Activated T-cell treated with anti-CD3 and anti-CD28 coated beads for 24 hours (primary cell): ENCODE measurements around the gene TRAPPC1.
A peak's percentile ranks its signal among the peaks of the same experiment; 100 is the strongest.

Experiments used
- DNase-seq: peaks from one replicate; pipeline ENCODE4 v3.0.0-alpha.2; 2020; ENCODE audit warnings: low read depth

The TRAPPC1 gene

DNA sequence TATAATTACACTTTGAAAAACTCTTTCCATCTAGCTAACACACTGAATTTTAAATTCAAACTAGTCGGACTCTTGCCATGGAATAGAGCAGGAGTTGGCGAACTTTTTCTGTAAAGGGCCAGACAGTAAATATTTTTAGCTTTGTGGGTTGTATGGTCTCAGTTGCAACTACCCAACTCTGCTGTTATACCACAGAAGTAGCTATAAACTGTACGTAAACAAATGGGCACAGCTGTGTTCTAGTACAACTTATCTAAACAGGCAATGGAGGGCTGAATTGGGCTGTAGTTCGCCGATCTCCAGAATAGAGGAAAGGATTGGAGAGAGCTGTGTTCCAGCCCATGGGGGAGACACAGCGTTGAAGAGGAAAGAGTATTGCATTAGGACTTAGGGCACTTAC is 9.0 kb upstream of the TRAPPC1 start:
- DNase-seq = no peak

DNA sequence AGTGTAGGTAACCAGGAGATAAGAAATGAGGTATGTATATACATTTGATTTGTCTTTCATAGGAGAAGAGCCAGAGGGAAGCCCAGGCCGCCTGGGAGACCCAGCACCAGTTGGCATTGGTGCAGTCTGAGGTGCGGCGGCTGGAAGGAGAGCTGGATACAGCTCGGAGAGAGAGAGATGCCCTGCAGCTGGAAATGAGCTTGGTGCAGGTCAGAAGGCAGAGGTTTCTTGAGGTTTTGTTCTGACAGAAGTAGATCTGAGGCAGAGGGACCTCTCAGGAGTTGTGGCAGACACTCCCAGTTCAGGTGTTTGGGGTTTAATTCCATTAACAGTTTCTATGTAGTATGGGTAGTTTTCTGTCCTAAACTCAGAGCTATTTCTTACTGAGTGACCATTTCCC is 8.3 kb upstream of the TRAPPC1 start:
- DNase-seq = no peak

DNA sequence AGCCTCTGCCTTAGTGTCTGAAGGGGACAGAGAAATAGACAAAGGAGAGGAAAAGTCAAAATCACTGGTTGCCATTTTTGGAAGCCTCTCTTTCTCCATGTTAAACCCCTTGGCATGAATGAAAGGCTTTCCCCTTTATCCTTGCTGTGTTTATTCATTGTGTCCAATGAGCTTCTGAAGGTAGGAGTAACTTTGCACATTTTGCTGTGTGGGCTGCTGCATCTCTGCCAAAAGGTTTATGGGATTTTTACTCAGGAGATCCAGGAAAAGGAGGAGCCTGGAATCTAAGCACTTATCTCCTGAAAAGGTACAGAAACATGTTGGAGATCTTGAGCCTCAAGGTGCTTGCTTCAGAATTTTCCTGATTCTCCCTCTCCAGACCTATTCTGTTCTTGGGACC is 4.1 kb upstream of the TRAPPC1 start:
- no peak for DNase-seq

GRCh38 chr17:7932949-7933348 is 1.2 kb upstream of the TRAPPC1 start:
- DNase-seq = no peak

GRCh38 chr17:7932483-7932891 is 741 bp upstream of the TRAPPC1 start:
- DNase-seq = no peak

GRCh38 chr17:7930841-7931631 is 710 bp downstream of the TRAPPC1 start:
- no peak for DNase-seq

DNA sequence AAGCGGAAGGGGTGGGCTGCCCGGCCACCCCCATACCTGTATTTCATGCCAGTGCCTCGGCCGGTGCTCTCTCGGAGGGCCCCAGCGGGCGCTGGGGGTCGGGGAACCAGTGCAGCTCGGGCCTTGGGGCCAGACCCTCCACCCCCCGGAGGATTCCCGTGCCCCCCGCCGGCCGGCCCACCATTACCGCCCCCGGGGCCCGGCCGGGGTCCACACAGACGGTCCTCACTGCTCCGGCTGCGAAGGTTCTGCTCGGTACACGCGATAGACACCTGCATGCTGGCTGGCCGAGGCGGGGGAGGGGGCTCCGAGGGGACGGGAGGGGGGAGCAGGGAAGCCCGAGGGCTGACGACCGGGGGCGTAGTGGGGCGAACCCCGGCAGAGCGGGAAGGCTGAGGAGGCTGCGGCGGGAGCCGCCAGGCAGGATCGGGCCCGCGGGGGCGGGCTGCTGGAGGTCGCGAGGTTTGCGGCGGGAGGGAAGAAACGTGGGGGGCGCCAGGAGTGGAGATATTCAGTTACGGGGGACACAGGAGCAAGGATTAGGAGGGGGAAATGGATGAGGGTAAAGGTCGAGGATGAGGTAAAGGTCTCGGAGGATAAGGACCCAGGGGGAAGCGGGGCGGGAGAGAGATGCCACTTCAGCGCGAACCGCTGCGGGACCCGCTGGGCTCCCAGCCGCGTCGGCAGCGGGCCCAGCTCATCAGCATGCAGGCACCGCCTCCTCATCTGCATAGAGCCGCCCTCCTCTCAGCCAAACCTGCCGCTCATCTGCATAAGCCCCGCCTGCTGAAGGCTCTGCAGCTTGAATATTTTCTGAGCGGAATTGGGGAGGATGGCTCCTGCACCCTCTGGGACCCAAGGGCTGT is 2.4 kb downstream of the TRAPPC1 start, which contains the start of gene KCNAB3:
KCNAB3 (minus strand) TSS at position 699 of the 866 bp plus-strand sequence; CDS start at position 278, 421 bp downstream.
- DNase-seq = no peak

GRCh38 chr17:7927596-7927995 is 4.2 kb downstream of the TRAPPC1 start:
- no peak for DNase-seq

DNA sequence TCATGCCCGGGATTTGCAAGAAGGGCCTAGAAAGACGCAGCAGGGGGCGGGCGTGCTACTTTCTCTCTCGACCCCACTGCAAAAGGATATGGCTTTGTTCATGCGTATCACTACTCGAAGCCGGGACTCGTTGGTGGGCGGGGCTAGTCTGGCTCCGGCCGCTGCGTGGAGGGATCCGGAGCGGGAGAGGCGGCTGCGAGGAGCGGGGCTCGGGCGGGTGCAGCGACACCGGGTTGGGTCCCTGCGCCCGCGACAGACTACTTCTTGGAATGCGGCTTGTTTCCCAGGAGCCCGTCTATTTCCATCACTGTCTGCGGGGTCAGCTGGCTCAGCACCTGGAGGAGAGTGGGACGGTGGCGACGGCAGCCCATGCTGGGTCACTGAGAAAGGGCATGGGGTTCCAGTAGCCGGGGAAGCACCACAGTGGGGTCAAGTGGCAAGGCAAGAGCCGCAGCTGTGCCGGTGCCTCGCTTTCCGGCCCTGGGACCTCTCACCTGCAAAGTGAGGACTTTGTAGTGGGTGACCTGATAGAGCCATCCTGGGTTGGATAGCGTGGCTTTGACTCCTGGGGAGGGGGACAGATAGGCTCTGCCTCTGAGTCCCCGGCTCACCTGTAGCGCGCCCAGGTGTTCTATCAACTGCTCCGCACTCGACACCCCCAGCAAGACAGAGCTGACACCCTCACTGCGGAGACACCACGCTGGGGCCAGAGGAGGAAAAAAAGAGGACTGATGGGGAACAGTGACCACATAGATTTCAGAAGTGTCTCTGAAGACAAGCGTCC is 8.7 kb downstream of the TRAPPC1 start:
- DNase-seq = peak; percentile 75

- DNase-seq = no peak
Measured at GRCh38 chr17:7922269-7922844, 9.4 kb downstream of the TRAPPC1 start.

GRCh38 chr17:7916808-7917207 is 14.9 kb downstream of the TRAPPC1 start:
- no peak for DNase-seq

DNA sequence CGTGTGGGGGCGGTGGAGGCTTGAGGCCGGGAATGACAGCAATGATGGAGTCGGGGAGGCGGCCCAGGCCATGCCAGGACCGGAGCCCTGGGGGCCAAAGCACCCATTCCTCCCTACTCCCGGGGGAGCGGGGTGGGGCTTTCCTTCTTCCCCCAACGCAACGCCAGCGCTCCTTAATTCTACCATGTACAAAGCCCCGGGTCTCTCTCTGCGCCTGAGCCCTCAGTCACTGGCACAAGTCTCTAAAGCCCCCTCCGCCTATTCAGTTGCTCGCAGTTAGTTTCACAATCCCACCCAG is 15.4 kb downstream of the TRAPPC1 start:
- no peak for DNase-seq

GRCh38 chr17:7915611-7916384 is 15.9 kb downstream of the TRAPPC1 start, which contains the start of gene RNF227:
RNF227 (minus strand) TSS chr17:7916289; CDS start chr17:7916195, 94 bp downstream.
- DNase-seq = peak; percentile 83

DNA sequence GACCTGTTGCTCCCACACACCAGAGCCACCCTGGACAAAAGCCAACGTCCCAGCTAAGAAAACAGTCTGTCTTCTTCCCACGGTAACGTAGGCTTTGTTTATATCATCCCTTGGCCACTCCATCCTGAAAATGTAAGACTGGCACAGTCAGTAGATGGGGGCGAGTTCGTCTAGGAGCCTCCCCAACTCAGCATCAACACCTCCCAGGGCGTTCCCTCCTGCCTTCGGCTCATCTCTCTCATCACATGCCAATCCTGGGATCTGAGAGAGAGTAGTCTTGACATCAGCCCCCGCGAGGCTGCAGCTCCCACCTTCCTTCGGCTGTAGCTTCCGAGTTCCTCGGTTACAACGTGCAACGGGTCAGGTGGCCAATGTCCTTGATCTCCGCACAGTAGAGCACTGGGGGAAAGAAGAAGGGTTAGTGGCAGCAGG is 16.6 kb downstream of the TRAPPC1 start:
- peak; percentile 20 for DNase-seq

GRCh38 chr17:7912927-7913524 is 18.7 kb downstream of the TRAPPC1 start:
- DNase-seq = peak; percentile 34

GRCh38 chr17:7911116-7911515 is 20.6 kb downstream of the TRAPPC1 start:
- DNase-seq = no peak

- DNase-seq = no peak
Measured at GRCh38 chr17:7910711-7911110, 21.0 kb downstream of the TRAPPC1 start.

DNA sequence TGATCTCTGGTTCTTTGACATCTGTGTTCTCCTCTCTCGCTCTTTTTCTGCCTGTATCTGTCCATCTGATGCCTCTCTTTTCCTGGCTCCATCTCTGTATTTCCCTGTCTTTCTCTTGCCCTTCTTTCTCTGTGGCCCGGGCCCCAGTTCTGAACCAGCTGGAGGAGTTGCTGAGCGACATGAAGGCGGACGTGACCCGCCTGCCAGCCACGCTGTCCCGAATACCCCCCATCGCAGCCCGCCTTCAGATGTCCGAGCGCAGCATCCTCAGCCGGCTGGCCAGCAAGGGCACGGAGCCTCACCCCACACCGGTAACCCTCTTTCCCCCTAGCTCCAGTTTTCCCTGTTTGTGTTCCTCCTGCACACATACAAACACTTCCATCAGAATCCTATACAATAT is 21.5 kb downstream of the TRAPPC1 start:
- DNase-seq = no peak

DNA sequence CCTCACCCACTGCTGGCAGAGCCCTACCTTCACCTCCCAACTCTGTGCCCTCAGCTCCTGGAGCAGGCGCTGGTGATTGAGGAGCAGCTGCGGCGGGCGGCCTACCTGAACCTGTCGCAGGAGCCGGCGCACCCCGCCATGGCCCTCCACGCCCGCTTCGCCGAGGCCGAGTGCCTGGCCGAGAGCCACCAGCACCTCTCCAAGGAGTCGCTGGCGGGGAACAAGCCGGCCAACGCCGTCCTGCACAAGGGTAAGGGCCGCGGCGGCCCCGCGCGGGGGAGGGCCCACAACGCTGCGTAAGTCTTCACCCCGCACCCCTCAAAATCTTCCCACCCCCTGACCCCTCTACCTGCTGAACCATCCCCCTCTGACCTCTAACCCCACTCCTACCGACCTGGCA is 22.7 kb downstream of the TRAPPC1 start:
- DNase-seq = no peak

DNA sequence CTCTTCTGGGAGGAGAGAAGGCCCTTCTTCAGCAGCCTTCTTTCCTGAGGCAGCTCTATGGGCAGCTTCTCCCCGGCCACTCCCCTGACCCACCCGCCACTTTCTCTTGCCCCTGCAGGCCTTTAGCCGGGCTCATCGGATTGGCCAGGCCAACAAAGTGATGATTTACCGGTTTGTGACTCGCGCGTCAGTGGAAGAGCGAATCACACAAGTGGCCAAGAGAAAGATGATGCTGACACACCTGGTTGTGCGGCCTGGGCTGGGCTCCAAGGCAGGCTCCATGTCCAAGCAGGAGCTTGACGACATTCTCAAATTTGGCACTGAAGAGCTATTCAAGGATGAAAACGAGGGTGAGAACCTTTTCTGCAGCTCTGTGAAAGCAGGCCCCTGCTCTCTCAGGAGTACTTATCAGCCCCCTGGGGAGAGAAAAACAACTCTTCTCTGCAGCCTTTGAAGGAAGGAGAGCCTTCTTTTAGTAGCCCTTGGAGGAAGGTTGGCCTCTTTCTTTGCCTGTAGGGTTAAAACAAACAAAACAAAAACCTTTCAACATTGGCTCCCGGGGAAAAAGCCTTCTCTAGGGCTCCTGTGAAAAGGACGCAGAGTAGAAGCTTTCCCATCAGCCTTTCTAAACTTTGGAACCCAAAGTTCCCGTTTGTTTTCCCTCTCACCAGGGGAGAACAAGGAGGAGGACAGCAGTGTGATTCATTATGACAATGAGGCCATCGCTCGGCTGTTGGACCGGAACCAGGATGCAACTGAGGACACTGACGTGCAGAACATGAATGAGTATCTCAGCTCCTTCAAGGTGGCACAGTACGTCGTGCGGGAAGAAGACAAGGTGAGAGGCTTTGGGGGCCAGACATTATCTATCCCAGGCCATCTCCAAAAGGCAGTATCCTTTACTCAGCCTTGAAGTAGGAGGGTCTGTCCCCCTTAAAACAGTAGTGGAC is 28.3 kb downstream of the TRAPPC1 start:
- no peak for DNase-seq
